ENCODE results near the gene ANKS3. TPM values are rescaled to one million over a fixed set of nuclear protein-coding genes. Genes with fewer than 3 reads are reported as not detected.

ANKS3 gene
- total RNA-seq, 2 donors from 2014 or later = 29.8 to 41.8 TPM

DNA sequence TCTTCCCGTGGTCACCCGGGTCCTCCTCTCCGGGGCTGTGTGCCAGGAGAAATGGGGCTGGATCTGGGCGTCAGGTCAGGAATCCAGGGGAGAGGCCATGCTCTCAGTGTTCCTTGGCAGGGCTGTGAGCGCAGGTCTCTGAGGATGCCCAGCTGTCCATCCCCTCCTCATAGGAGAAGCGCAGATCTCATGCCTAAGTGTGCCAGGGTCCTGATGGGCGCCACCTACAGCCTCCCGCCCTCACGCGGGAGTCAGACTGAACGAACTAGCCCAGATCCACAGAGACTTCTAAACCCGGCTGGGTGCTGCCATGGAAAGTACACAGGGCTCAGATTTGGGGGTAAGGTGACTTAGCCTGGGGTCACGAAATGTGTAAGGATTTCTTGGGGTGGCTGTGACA lies 85.2 kb downstream of the ANKS3 start:
- H3K27ac ChIP-seq = no peak overlapping the region
- TF ChIP-seq, protein P1, sequence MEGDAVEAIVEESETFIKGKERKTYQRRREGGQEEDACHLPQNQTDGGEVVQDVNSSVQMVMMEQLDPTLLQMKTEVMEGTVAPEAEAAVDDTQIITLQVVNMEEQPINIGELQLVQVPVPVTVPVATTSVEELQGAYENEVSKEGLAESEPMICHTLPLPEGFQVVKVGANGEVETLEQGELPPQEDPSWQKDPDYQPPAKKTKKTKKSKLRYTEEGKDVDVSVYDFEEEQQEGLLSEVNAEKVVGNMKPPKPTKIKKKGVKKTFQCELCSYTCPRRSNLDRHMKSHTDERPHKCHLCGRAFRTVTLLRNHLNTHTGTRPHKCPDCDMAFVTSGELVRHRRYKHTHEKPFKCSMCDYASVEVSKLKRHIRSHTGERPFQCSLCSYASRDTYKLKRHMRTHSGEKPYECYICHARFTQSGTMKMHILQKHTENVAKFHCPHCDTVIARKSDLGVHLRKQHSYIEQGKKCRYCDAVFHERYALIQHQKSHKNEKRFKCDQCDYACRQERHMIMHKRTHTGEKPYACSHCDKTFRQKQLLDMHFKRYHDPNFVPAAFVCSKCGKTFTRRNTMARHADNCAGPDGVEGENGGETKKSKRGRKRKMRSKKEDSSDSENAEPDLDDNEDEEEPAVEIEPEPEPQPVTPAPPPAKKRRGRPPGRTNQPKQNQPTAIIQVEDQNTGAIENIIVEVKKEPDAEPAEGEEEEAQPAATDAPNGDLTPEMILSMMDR (IDR thresholded peaks at IDR 0.05) = no peak

DNA sequence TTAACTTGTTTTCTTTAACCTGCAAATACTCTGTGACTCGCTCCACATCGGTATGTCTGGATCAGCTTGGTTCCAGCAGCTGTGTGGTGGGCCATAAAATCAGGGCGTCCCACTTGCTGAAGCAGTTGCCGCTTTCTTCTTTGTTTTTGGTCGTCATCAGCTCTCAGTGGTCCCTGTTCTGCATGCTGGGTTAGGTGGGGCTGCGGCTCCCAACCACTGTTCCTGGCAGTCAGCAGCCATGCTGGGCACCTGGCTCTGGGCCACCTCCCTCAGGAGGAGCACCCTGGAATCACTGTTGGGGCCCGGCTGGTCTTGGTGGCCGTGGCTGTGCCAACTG lies 86.5 kb downstream of the ANKS3 start:
- Histone ChIP-seq H3K36me3 (peaks cover 19% of the 10 kb centered on the region), H3K4me1 (ENCODE audit: control insufficient read depth in 1 of 2, low read depth in 2 of 2) (no peaks in the 10 kb centered on the region), H3K27ac (no peak overlapping the region), H3K27me3 (replicated peaks; ENCODE audit: insufficient read depth) (no peaks in the 10 kb centered on the region), H3K4me3 (no peak overlapping the region), H3K9me3 (no peaks in the 10 kb centered on the region)
- DNase-seq (ENCODE audit: low spot score) (no peak), ATAC-seq (ENCODE audit: insufficient number of reproducible peaks, low FRiP score, low read depth) (no peak)
- TF ChIP-seq, protein P1 (IDR thresholded peaks at IDR 0.05) = no peak

More for the DNA sequence above, 85.2 kb downstream of the ANKS3 start:
- ATAC-seq (ENCODE audit: insufficient number of reproducible peaks, low FRiP score, low read depth) (no peak), DNase-seq (ENCODE audit: low spot score) (no peak)
- Histone ChIP-seq H3K9me3 (no peaks in the 10 kb centered on the region), H3K4me3 (no peak overlapping the region), H3K27me3 (replicated peaks; ENCODE audit: insufficient read depth) (no peaks in the 10 kb centered on the region), H3K4me1 (ENCODE audit: control insufficient read depth in 1 of 2, low read depth in 2 of 2) (no peaks in the 10 kb centered on the region), H3K36me3 (peaks cover 26% of the 10 kb centered on the region)

- H3K9me3 ChIP-seq = no peaks in the 10 kb centered on the region
- H3K4me3 ChIP-seq = no peak overlapping the region
- H3K27ac ChIP-seq = no peak overlapping the region
- TF ChIP-seq, protein P1 (IDR thresholded peaks at IDR 0.05) = no peak
- DNase-seq (ENCODE audit: low spot score) = no peak
- no peak for ATAC-seq (ENCODE audit: insufficient number of reproducible peaks, low FRiP score, low read depth)
- peaks cover 13% of the 10 kb centered on the region for H3K36me3 ChIP-seq
- H3K27me3 ChIP-seq (replicated peaks; ENCODE audit: insufficient read depth) = no peaks in the 10 kb centered on the region
- no peaks in the 10 kb centered on the region for H3K4me1 ChIP-seq (ENCODE audit: control insufficient read depth in 1 of 2, low read depth in 2 of 2)
These were observed 87.1 kb downstream of the ANKS3 start for GRCh38 chr16:4646773-4647643.

Other genes with a start within 250 kb of the ANKS3 start
- 10 to 100 TPM; 33.2 to 33.5 TPM for gene CDIP1, start 195.5 kb downstream of the ANKS3 start, total RNA-seq
- gene C16orf96, start 177.9 kb downstream of the ANKS3 start, total RNA-seq = not detected
- gene UBALD1, start 119.4 kb downstream of the ANKS3 start, total RNA-seq = 10 to 100 TPM; 23.8 to 23.9 TPM
- 10 to 100 TPM; 56.0 to 64.5 TPM for gene MGRN1, start 109.4 kb downstream of the ANKS3 start, total RNA-seq
- gene NUDT16L1, start 40.7 kb downstream of the ANKS3 start, total RNA-seq = 10 to 100 TPM; 16.8 to 24.0 TPM
- not detected for gene DNAAF8, start 266 bp upstream of the ANKS3 start, total RNA-seq
- gene ZNF500, start 32.9 kb upstream of the ANKS3 start, total RNA-seq = 10 to 100 TPM in 1 of 2 donors, 1 to 10 TPM in 1; 6.1 to 21.2 TPM
- gene SEPTIN12, start 54.1 kb upstream of the ANKS3 start, total RNA-seq = not detected
- not detected for gene SMIM22, start 61.1 kb upstream of the ANKS3 start, total RNA-seq
- 10 to 100 TPM in 1 of 2 donors, 1 to 10 TPM in 1; 4.2 to 23.7 TPM for gene ROGDI, start 68.4 kb upstream of the ANKS3 start, total RNA-seq
- gene GLYR1, start 113.0 kb upstream of the ANKS3 start, total RNA-seq = 10 to 100 TPM; 28.4 to 59.5 TPM
- 10 to 100 TPM; 27.1 to 37.0 TPM for gene UBN1, start 113.2 kb upstream of the ANKS3 start, total RNA-seq
- gene PPL, start 202.9 kb upstream of the ANKS3 start, total RNA-seq = 10 to 100 TPM; 22.6 to 28.8 TPM
- gene SEC14L5, start 224.1 kb upstream of the ANKS3 start, total RNA-seq = 1 to 10 TPM in 1 of 2 donors, under 1 TPM in 1; 0.92 to 4.6 TPM

All from thoracic aorta (tissue), 2 donors.